GM12801 (cell line): Measurements from ENCODE around the gene GBP1.

Experiments
- CTCF ChIP-seq: IDR thresholded peaks from one replicate; pipeline ENCODE4 v1.5.1; 2011; ENCODE audit warnings: control low read depth; ENCODE audit not compliant: insufficient read length; ENCODE audit errors: extremely low read depth

Gene GBP1

GRCh38 chr1:89041119-89041641, 23.8 kb downstream of the GBP1 start:
- no peak for TF ChIP-seq CTCF

DNA sequence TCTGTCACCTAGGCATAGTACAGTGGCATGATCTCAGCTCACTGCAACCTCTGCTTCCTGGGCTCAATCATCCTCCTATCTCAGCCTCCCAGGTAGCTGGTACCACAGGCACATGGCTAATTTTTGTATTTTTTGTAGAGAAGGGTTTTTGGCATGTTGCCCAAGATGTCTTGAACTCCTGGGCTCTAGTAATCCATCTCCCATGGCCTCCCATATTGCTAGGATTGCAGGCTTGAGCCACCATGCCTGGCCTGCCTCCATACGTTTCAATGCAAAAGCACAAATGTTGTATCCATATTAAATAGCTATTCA, 24.7 kb downstream of the GBP1 start:
- no peak for TF ChIP-seq CTCF

- TF ChIP-seq CTCF, result no peak
Measured at GRCh38 chr1:89037186-89037585, 27.8 kb downstream of the GBP1 start.

- no peak for TF ChIP-seq CTCF
Measured at GRCh38 chr1:89035080-89035479, 29.9 kb downstream of the GBP1 start.

GRCh38 chr1:89025928-89026327, 39.1 kb downstream of the GBP1 start:
- TF ChIP-seq CTCF, result no peak

GRCh38 chr1:89023026-89023425, 42.0 kb downstream of the GBP1 start:
- no peak for TF ChIP-seq CTCF

GRCh38 chr1:89022167-89022959, 42.6 kb downstream of the GBP1 start, which contains the start of gene GBP3:
Gene GBP3 (minus strand): TSS chr1:89022866. CDS start chr1:89020721, 2,145 bp downstream.
- TF ChIP-seq CTCF, result no peak
